ENCODE data around the gene ZFYVE27.

Gene ZFYVE27

DNA sequence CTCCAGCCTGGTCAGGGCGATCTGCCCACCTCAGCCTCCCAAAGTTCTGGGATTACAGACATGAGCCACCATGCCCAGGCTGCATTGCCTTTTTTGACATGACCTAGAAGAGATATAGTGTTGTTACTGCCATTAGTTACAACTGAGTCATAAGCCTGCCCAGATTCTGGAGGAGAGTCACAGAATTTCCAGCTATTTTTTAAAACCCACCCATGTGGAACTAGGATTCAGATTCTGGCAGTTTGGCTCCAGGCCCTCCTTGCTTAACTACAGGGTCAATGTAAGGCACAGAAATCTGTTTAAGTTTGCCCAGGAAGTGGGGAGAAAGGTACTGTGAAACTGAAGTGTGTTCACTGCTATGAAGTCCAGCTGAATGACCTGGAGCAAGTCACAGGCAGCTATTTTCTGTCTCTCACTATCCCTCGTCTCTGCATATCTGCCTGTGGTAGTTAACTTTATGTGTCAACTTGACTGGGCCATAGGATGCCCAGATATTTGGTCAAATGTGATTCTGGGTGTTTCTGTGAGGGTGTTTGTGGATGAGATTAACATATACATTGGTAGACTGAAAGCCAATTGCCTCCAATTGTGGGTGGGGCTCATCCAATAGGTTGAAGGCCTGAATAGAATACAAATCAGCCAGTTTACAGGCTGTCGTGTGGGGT is 31.8 kb upstream of the ZFYVE27 start:
- Histone ChIP-seq H3K27me3 (ENCODE audit: control insufficient read depth in 2 of 2, insufficient read depth in 2 of 2, low read length in 2 of 2) (no peaks in the 10 kb centered on the region), H3K9me3 (ENCODE audit: control insufficient read depth in 2 of 2, low read length in 2 of 2) (no peaks in the 10 kb centered on the region), H3K27ac (ENCODE audit: low read depth in 2 of 2, low read length in 2 of 2) (no peak overlapping the region), H3K9ac (ENCODE audit: low read depth in 1 of 2, low read length in 2 of 2) (no peak overlapping the region), H3K4me3 (ENCODE audit: low read length in 2 of 2) (no peak overlapping the region), H3K4me1 (ENCODE audit: control insufficient read depth in 2 of 2, insufficient read depth in 2 of 2, low read length in 2 of 2) (peaks cover 4 to 5% of the 10 kb centered on the region in 2 donors), H3K36me3 (ENCODE audit: control insufficient read depth in 2 of 2, insufficient read depth in 2 of 2, low read length in 2 of 2) (no peaks in the 10 kb centered on the region)

DNA sequence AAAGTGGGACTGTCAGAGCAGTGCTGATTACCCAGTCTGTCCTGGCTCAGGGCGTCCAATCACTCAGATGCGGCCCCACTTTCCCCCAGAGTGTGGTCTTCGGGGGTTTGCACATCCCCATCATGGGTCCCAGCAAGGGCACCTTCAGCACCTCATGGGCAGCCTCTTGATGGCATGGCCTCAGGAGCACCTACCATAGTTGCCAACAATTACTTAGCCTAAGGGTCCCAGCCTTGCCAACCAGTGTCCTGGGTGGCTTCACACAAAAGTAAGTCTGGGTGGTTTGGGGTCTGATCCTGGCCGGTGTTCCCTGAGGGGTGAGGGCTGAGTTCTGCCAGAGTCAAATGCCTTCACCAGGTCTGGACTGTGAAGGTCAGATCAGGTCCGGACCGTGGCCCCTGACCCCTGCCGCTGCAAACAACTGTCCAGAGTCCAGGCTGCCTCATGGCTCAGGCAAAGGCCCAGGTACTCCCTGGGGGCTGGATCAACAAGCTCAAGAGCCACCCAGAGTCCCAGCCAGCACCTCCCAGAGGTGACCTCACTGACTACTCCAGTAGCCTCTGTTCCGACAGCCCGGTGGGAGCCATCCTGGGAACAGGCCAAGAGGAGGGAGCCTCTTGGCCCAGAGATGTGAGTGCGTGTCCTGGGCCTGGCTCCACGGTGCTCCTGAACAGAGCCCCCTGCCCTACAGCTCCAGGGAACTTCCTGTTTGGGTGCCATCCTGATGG is 29.6 kb upstream of the ZFYVE27 start:
- Histone ChIP-seq H3K27me3 (ENCODE audit: control insufficient read depth in 2 of 2, insufficient read depth in 2 of 2, low read length in 2 of 2) (no peaks in the 10 kb centered on the region), H3K36me3 (ENCODE audit: control insufficient read depth in 2 of 2, insufficient read depth in 2 of 2, low read length in 2 of 2) (no peaks in the 10 kb centered on the region), H3K27ac (ENCODE audit: low read depth in 2 of 2, low read length in 2 of 2) (no peak overlapping the region), H3K4me1 (ENCODE audit: control insufficient read depth in 2 of 2, insufficient read depth in 2 of 2, low read length in 2 of 2) (peaks cover 4 to 5% of the 10 kb centered on the region in 2 donors), H3K4me3 (ENCODE audit: low read length in 2 of 2) (no peak overlapping the region), H3K9me3 (ENCODE audit: control insufficient read depth in 2 of 2, low read length in 2 of 2) (no peaks in the 10 kb centered on the region), H3K9ac (ENCODE audit: low read depth in 1 of 2, low read length in 2 of 2) (no peak overlapping the region)

DNA sequence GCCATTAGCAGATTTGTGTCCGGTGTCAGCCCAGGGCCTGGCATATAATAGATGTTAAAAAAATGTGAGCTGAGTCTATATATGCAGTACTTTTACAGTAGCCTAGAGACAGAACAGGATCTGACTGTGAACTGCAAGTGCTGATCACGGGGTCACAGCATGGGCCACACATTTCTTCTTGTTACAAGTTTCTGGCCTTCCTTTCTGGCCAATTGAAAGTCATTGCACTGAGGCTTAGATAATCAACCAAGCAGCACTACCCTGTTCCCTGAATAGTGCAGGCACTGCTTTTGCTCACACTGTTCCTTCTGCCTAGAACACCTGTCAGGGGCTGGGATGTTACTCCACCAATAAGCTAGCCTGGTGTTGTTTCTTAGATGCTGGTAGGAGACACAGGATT is 28.8 kb upstream of the ZFYVE27 start:
- Histone ChIP-seq H3K36me3 (ENCODE audit: control insufficient read depth in 2 of 2, insufficient read depth in 2 of 2, low read length in 2 of 2) (no peaks in the 10 kb centered on the region), H3K9ac (ENCODE audit: low read depth in 1 of 2, low read length in 2 of 2) (no peak overlapping the region), H3K27ac (ENCODE audit: low read depth in 2 of 2, low read length in 2 of 2) (no peak overlapping the region), H3K4me1 (ENCODE audit: control insufficient read depth in 2 of 2, insufficient read depth in 2 of 2, low read length in 2 of 2) (peaks cover 8 to 11% of the 10 kb centered on the region in 2 donors), H3K9me3 (ENCODE audit: control insufficient read depth in 2 of 2, low read length in 2 of 2) (no peaks in the 10 kb centered on the region), H3K4me3 (ENCODE audit: low read length in 2 of 2) (no peak overlapping the region), H3K27me3 (ENCODE audit: control insufficient read depth in 2 of 2, insufficient read depth in 2 of 2, low read length in 2 of 2) (no peaks in the 10 kb centered on the region)

DNA sequence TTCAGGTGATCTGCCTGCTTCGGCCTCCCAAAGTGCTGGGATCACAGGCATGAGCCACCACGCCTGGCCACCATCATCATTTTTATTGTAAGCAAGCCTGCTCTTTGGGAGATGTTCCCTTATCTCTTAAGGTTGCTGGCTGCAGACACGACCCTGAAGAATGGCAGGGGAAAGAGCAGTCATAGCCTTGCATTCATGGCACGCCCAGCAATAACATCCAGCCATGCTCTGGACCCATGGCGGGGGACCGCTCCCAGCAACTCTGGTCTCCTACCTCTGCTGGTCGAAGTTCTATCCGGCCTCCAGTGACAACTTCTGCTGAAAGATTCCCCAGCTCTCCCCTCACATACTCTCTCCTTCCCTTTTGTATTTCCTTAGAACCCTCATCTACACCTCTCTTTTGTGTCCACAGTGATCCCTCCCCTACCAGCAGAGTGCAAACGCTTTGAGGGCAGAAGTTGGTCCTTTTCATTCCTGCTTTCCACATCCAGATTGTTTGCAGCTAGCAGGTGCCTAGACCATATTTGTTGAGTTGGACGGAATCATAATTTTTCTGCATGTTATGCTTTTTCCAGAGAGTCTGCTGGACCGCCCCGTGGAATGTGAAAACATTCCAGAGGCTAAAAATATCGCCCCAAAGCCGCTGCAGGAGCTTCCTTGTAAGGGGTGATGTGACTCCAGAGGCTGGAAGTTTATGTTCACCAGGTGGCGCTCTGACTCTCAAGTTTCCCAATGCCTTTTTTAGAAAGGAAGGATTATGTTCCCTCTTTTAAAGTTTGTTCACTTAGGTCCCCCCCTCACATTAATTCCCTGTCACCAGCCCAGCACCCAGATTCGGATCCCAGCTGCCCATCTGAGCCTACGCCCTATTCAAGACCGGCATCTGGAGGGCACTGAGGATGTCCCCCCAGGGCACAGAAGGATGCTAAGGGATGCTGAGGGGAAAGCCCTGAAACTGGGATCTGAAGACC is 27.7 kb upstream of the ZFYVE27 start:
- Histone ChIP-seq H3K9me3 (ENCODE audit: control insufficient read depth in 2 of 2, low read length in 2 of 2) (no peaks in the 10 kb centered on the region), H3K9ac (ENCODE audit: low read depth in 1 of 2, low read length in 2 of 2) (peak overlapping the region in 1 of 2 donors; percentile 26), H3K4me1 (ENCODE audit: control insufficient read depth in 2 of 2, insufficient read depth in 2 of 2, low read length in 2 of 2) (peaks cover 12% of the 10 kb centered on the region in 2 donors), H3K27me3 (ENCODE audit: control insufficient read depth in 2 of 2, insufficient read depth in 2 of 2, low read length in 2 of 2) (no peaks in the 10 kb centered on the region), H3K27ac (ENCODE audit: low read depth in 2 of 2, low read length in 2 of 2) (peak overlapping the region; percentile 38 to 41), H3K36me3 (ENCODE audit: control insufficient read depth in 2 of 2, insufficient read depth in 2 of 2, low read length in 2 of 2) (no peaks in the 10 kb centered on the region), H3K4me3 (ENCODE audit: low read length in 2 of 2) (no peak overlapping the region)

DNA sequence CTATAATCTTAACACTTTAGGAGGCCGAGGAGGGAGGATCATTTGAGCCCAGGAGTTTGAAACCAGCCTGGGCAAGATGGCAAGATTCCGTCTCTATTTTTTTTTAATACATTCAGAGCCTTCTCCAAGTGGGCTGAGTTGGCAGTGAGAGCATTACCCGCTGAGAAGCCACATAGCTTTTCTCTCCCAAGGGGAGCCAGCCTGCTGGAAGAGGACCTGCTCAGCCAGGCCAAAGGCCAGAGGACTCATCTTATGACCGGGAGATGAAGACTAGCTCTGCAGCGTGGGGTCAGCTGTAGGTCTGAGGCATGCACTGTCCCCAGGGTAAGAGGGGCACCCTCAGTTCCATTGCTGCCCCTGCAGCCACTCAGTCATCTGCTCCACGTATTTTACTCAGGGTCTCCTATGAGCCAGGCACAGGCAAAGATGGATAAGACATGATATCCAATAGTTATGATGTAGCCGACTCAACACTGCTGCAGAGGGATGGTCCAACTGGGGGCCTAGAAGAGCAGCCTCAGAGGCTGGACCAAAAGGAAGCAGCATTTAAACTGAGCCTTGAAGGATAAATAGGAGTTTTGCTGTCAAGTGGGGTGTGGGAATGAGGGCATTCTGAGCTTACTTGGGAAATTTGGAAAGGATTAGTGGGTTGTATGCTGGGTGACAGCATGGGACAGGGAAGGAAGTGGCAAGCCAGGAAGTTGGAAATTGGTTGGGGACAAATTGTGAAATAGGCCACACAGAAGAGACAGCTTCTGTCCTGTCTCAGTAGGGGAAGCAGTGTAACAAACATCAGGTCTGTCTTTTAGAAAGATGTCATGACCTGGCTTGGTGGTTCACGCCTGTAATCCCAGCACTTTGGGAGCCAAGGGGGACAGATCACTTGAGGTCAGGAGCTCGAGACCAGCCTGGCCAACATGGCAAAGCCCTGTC is 25.0 kb upstream of the ZFYVE27 start:
- Histone ChIP-seq H3K27ac (ENCODE audit: low read depth in 2 of 2, low read length in 2 of 2) (no peak overlapping the region), H3K36me3 (ENCODE audit: control insufficient read depth in 2 of 2, insufficient read depth in 2 of 2, low read length in 2 of 2) (peaks cover 0 to 3% of the 10 kb centered on the region in 2 donors), H3K27me3 (ENCODE audit: control insufficient read depth in 2 of 2, insufficient read depth in 2 of 2, low read length in 2 of 2) (no peaks in the 10 kb centered on the region), H3K4me3 (ENCODE audit: low read length in 2 of 2) (no peak overlapping the region), H3K9ac (ENCODE audit: low read depth in 1 of 2, low read length in 2 of 2) (no peak overlapping the region), H3K9me3 (ENCODE audit: control insufficient read depth in 2 of 2, low read length in 2 of 2) (no peaks in the 10 kb centered on the region), H3K4me1 (ENCODE audit: control insufficient read depth in 2 of 2, insufficient read depth in 2 of 2, low read length in 2 of 2) (peaks cover 21 to 25% of the 10 kb centered on the region in 2 donors)

DNA sequence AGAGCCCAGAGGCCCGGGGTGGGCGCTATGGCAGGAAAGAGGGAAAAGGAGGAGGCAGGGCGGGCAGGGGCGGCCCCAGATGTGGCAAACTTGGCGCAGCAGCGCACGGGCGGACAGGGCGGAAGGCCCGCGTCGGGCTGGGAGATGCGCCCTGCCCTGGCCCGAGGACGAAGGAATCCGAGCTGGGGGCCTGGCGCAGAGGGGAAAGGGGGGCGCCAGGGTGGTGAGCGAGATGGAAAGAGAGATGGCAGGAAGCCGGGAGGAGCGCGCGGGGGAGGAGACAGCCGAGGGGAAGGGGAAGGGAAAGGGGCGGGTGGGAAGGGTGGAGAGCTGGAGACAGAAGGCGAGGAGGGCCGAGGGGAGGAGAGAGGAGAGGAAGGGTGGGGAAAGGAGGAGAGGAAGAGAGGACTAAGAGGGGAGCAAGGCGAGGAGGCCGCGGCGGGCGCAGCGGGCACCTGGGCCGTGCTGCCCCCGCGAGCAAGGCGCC is 23.5 kb upstream of the ZFYVE27 start, which contains the start of gene MARVELD1:
TSS of gene MARVELD1 (plus strand) at position 392 of the 487 bp plus-strand sequence. CDS start 147 bp downstream, outside the sequence.
- H3K36me3 ChIP-seq (ENCODE audit: control insufficient read depth in 2 of 2, insufficient read depth in 2 of 2, low read length in 2 of 2) = peaks cover 7 to 11% of the 10 kb centered on the region in 2 donors
- H3K9ac ChIP-seq (ENCODE audit: low read depth in 1 of 2, low read length in 2 of 2) = peak within 1 kb of the TSS; percentile 74 to 80
- peaks cover 34 to 38% of the 10 kb centered on the region in 2 donors for H3K4me1 ChIP-seq (ENCODE audit: control insufficient read depth in 2 of 2, insufficient read depth in 2 of 2, low read length in 2 of 2)
- no peaks in the 10 kb centered on the region for H3K9me3 ChIP-seq (ENCODE audit: control insufficient read depth in 2 of 2, low read length in 2 of 2)
- peak within 1 kb of the TSS; percentile 93 to 95 for H3K27ac ChIP-seq (ENCODE audit: low read depth in 2 of 2, low read length in 2 of 2)
- no peaks in the 10 kb centered on the region for H3K27me3 ChIP-seq (ENCODE audit: control insufficient read depth in 2 of 2, insufficient read depth in 2 of 2, low read length in 2 of 2)
- peak within 1 kb of the TSS; percentile 76 to 77 for H3K4me3 ChIP-seq (ENCODE audit: low read length in 2 of 2)

DNA sequence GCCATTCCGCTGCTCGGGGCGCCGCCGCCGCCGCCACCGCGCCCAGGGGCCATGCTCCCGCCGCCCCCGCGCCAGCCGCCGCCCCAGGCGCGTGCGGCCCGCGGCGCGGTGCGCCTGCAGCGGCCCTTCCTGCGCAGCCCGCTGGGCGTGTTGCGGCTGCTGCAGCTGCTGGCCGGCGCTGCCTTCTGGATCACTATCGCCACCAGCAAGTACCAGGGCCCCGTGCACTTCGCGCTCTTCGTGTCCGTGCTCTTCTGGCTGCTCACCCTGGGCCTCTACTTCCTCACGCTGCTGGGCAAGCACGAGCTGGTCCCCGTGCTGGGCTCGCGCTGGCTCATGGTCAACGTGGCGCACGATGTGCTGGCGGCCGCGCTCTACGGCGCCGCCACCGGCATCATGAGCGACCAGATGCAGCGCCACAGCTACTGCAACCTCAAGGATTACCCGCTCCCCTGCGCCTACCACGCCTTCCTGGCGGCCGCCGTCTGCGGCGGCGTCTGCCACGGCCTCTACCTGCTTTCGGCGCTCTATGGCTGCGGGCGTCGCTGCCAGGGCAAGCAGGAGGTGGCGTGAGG is 23.0 kb upstream of the ZFYVE27 start:
- peak overlapping the region; percentile 74 to 80 for H3K9ac ChIP-seq (ENCODE audit: low read depth in 1 of 2, low read length in 2 of 2)
- no peaks in the 10 kb centered on the region for H3K27me3 ChIP-seq (ENCODE audit: control insufficient read depth in 2 of 2, insufficient read depth in 2 of 2, low read length in 2 of 2)
- H3K4me1 ChIP-seq (ENCODE audit: control insufficient read depth in 2 of 2, insufficient read depth in 2 of 2, low read length in 2 of 2) = peaks cover 39 to 42% of the 10 kb centered on the region in 2 donors
- peaks cover 7 to 11% of the 10 kb centered on the region in 2 donors for H3K36me3 ChIP-seq (ENCODE audit: control insufficient read depth in 2 of 2, insufficient read depth in 2 of 2, low read length in 2 of 2)
- peak overlapping the region; percentile 93 to 95 for H3K27ac ChIP-seq (ENCODE audit: low read depth in 2 of 2, low read length in 2 of 2)
- peak overlapping the region; percentile 76 to 77 for H3K4me3 ChIP-seq (ENCODE audit: low read length in 2 of 2)
- no peaks in the 10 kb centered on the region for H3K9me3 ChIP-seq (ENCODE audit: control insufficient read depth in 2 of 2, low read length in 2 of 2)

DNA sequence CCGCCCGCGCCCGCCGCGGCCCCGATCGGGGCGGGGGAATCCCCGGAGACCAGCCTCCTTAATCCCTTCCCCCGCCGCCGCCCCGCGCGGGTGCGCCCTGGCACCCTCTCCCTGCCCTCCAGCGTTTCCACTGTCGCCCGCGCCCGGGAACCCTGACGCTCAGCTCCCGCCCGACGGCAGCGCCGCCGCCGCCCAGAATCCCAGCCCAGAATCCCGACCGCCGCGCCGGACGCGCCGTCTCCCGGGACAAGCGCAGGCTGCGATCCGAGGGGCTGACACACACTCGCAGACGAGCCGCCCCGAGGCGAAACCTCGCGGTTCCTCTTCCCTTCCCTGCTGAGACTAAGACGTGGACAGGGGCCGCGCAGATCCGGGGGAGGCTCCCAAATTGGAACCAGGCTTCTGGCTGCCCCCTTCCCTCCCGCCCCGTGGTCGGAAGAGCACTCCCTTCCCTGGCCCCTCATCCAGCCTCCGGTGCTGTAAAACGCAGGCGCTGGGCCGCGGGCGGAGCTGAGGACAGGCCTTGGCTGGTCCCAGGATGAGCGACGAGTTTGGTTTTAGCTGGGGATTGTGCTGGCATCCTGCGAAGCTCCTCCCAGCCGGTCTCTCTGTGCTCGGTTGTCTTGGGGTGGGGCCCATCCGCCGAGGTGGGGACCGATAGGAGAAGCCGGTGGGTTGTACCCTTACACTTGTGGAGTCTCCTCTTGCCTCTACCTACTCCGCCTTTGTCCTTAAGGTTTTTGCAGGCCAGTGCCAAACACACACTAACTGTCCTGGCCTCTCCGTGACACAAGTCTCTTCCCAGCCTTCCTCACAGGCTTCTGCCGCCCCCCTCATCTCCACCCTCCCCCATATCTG is 22.3 kb upstream of the ZFYVE27 start:
- Histone ChIP-seq H3K27ac (ENCODE audit: low read depth in 2 of 2, low read length in 2 of 2) (peak overlapping the region; percentile 93 to 95), H3K9ac (ENCODE audit: low read depth in 1 of 2, low read length in 2 of 2) (peak overlapping the region; percentile 74 to 80), H3K27me3 (ENCODE audit: control insufficient read depth in 2 of 2, insufficient read depth in 2 of 2, low read length in 2 of 2) (no peaks in the 10 kb centered on the region), H3K36me3 (ENCODE audit: control insufficient read depth in 2 of 2, insufficient read depth in 2 of 2, low read length in 2 of 2) (peaks cover 7 to 11% of the 10 kb centered on the region in 2 donors), H3K9me3 (ENCODE audit: control insufficient read depth in 2 of 2, low read length in 2 of 2) (no peaks in the 10 kb centered on the region), H3K4me3 (ENCODE audit: low read length in 2 of 2) (peak overlapping the region; percentile 76 to 77), H3K4me1 (ENCODE audit: control insufficient read depth in 2 of 2, insufficient read depth in 2 of 2, low read length in 2 of 2) (peaks cover 43 to 44% of the 10 kb centered on the region in 2 donors)

Measured in mucosa of rectum (tissue), 2 donors.